Measurements from ENCODE around the gene ATP2A2. TPM values are rescaled to one million over a fixed set of nuclear protein-coding genes. Genes with fewer than 3 reads are reported as not detected.

The ATP2A2 gene
- total and polyA plus RNA-seq, 2 donors (not counting 1 experiment from before 2014, with no cell fraction given) = 35.3 to 68.2 TPM

- TF ChIP-seq CTCF (IDR thresholded peaks at IDR 0.05) = no peak
- TF ChIP-seq EZH2 (IDR thresholded peaks at IDR 0.05; ENCODE audit: borderline replicate concordance, insufficient read depth, low read depth, low read length, poor library complexity, severe bottlenecking) = no peak
- POLR2A ChIA-PET = no interaction called here
Measured at GRCh38 chr12:110317911-110318310, 36.9 kb downstream of the ATP2A2 start.

GRCh38 chr12:110320550-110320949, 39.5 kb downstream of the ATP2A2 start:
- Histone ChIP-seq H3K9me3 (ENCODE audit: control extremely low read depth in 1 of 3, control insufficient read depth in 2 of 3, insufficient read depth in 1 of 3, low read length in 2 of 3) (no peaks in the 10 kb centered on the region), H3K36me3 (replicated peaks in 1 of 2; ENCODE audit: control extremely low read depth in 1 of 2, control insufficient read depth in 1 of 2, extremely low read depth in 1 of 2, insufficient read depth in 2 of 2, low read length in 1 of 2) (peaks cover 1 to 28% of the 10 kb centered on the region in 2 experiments)
- 100% methylated on average over 1 of the region's 3 CpGs for WGBS (ENCODE audit: insufficient coverage)

More at GRCh38 chr12:110317911-110318310, 36.9 kb downstream of the ATP2A2 start:
- H4K20me1 ChIP-seq (ENCODE audit: control insufficient read depth, insufficient read depth, low read length, poor library complexity, severe bottlenecking) = peaks cover 25% of the 10 kb centered on the region
- H3K27ac Mint-ChIP-seq = no peak overlapping the region
- H3K4me1 Mint-ChIP-seq = peaks cover 19% of the 10 kb centered on the region
- no peak overlapping the region for H3K4me3 Mint-ChIP-seq
- peaks cover 3 to 15% of the 10 kb centered on the region in 2 experiments for H3K36me3 ChIP-seq (replicated peaks in 1 of 2; ENCODE audit: control extremely low read depth in 1 of 2, control insufficient read depth in 1 of 2, extremely low read depth in 1 of 2, insufficient read depth in 2 of 2, low read length in 1 of 2)
- H3K79me2 ChIP-seq (ENCODE audit: control insufficient read depth, insufficient read depth, low read length) = peaks cover 71% of the 10 kb centered on the region
- H3K27me3 Mint-ChIP-seq = no peaks in the 10 kb centered on the region
- no peaks in the 10 kb centered on the region for H3K9me3 ChIP-seq (ENCODE audit: control extremely low read depth in 1 of 3, control insufficient read depth in 2 of 3, insufficient read depth in 1 of 3, low read length in 2 of 3)
- H3K27me3 ChIP-seq (replicated peaks in 1 of 4; ENCODE audit: control extremely low read depth in 1 of 4, control insufficient read depth in 3 of 4, insufficient read depth in 4 of 4, low read length in 3 of 4) = no peaks in the 10 kb centered on the region
- CTCF ChIA-PET = no interaction called here
- DNase-seq (no peak), ATAC-seq (ENCODE audit: low read depth) (no peak)
- no peak overlapping the region for H3K4me2 ChIP-seq (replicated peaks; ENCODE audit: low read depth, low read length, poor library complexity, severe bottlenecking)
- intact Hi-C loops (cut with micrococcal nuclease) = no loop called here
- H3K27ac ChIP-seq (ENCODE audit: low read length in 2 of 2) = no peak overlapping the region
- H3K9me3 Mint-ChIP-seq (ENCODE audit: insufficient read depth) = no peaks in the 10 kb centered on the region
- no peak overlapping the region for H3K9ac ChIP-seq (ENCODE audit: low read length)
- no peaks in the 10 kb centered on the region for H3K4me1 ChIP-seq (ENCODE audit: control insufficient read depth in 2 of 2, insufficient read depth in 2 of 2, low read length in 2 of 2)
- H3K4me3 ChIP-seq (ENCODE audit: control extremely low read depth in 1 of 5, extremely low read depth in 1 of 5, insufficient read depth in 1 of 5, low read depth in 2 of 5, low read length in 4 of 5) = no peak overlapping the region
- WGBS (ENCODE audit: insufficient coverage) = 100% methylated on average over 1 of the region's 2 CpGs
- no peak overlapping the region for H2AFZ ChIP-seq (ENCODE audit: insufficient read depth, low read depth, low read length, poor library complexity, severe bottlenecking)

More at GRCh38 chr12:110320550-110320949, 39.5 kb downstream of the ATP2A2 start:
- ChIA-PET CTCF (no interaction called here), POLR2A (interaction anchor here (0.7 kb wide), 1 partner anchor 33 kb away, joined by 3 read pairs; no protein-coding TSS in a partner anchor)
- H3K4me1 Mint-ChIP-seq = peaks cover 12% of the 10 kb centered on the region
- no peak overlapping the region for H3K27ac Mint-ChIP-seq
- H3K9me3 Mint-ChIP-seq (ENCODE audit: insufficient read depth) = no peaks in the 10 kb centered on the region
- DNase-seq (no peak), ATAC-seq (ENCODE audit: low read depth) (no peak)
- TF ChIP-seq EZH2 (IDR thresholded peaks at IDR 0.05; ENCODE audit: borderline replicate concordance, insufficient read depth, low read depth, low read length, poor library complexity, severe bottlenecking) = no peak
- TF ChIP-seq CTCF (IDR thresholded peaks at IDR 0.05) = no peak
- H3K4me3 ChIP-seq (ENCODE audit: control extremely low read depth in 1 of 5, extremely low read depth in 1 of 5, insufficient read depth in 1 of 5, low read depth in 2 of 5, low read length in 4 of 5) = no peak overlapping the region
- no peak overlapping the region for H2AFZ ChIP-seq (ENCODE audit: insufficient read depth, low read depth, low read length, poor library complexity, severe bottlenecking)
- H3K27me3 Mint-ChIP-seq = no peaks in the 10 kb centered on the region
- no peak overlapping the region for H3K27ac ChIP-seq (ENCODE audit: low read length in 2 of 2)
- no peaks in the 10 kb centered on the region for H3K4me1 ChIP-seq (ENCODE audit: control insufficient read depth in 2 of 2, insufficient read depth in 2 of 2, low read length in 2 of 2)
- intact Hi-C loops (cut with micrococcal nuclease) = no loop called here
- H3K27me3 ChIP-seq (replicated peaks in 1 of 4; ENCODE audit: control extremely low read depth in 1 of 4, control insufficient read depth in 3 of 4, insufficient read depth in 4 of 4, low read length in 3 of 4) = no peaks in the 10 kb centered on the region
- no peak overlapping the region for H3K4me3 Mint-ChIP-seq
- no peak overlapping the region for H3K4me2 ChIP-seq (replicated peaks; ENCODE audit: low read depth, low read length, poor library complexity, severe bottlenecking)
- peaks cover 64% of the 10 kb centered on the region for H3K79me2 ChIP-seq (ENCODE audit: control insufficient read depth, insufficient read depth, low read length)
- no peak overlapping the region for H3K9ac ChIP-seq (ENCODE audit: low read length)
- H4K20me1 ChIP-seq (ENCODE audit: control insufficient read depth, insufficient read depth, low read length, poor library complexity, severe bottlenecking) = peaks cover 29% of the 10 kb centered on the region

Measured in B cell (primary cell).